ENCODE results near the gene TRAPPC2.

Gene TRAPPC2

GRCh38 chrX:13759152-13759718, 24.8 kb upstream of the TRAPPC2 start:
- no peak overlapping the region for H3K4me3 Mint-ChIP-seq

GRCh38 chrX:13756381-13756780, 22.0 kb upstream of the TRAPPC2 start:
- Mint-ChIP-seq H3K27me3 (no peaks in the 10 kb centered on the region), H3K4me3 (no peak overlapping the region), H3K36me3 (ENCODE audit: low read depth) (peaks cover 14% of the 10 kb centered on the region), H3K27ac (no peak overlapping the region), H3K9me3 (no peaks in the 10 kb centered on the region), H3K4me1 (ENCODE audit: low read depth) (peaks cover 37% of the 10 kb centered on the region)
- intact Hi-C loops (cut with micrococcal nuclease) = loop anchor here (10.0 kb wide), 1 partner anchor 278 kb away; no protein-coding TSS in a partner anchor

More at GRCh38 chrX:13759152-13759718, 24.8 kb upstream of the TRAPPC2 start:
- intact Hi-C loops (cut with micrococcal nuclease) = loop anchor here (10.0 kb wide), 1 partner anchor 276 kb away; no protein-coding TSS in a partner anchor
- peaks cover 29% of the 10 kb centered on the region for H3K4me1 Mint-ChIP-seq (ENCODE audit: low read depth)
- H3K9me3 Mint-ChIP-seq = no peaks in the 10 kb centered on the region
- no peaks in the 10 kb centered on the region for H3K27me3 Mint-ChIP-seq
- peaks cover 14% of the 10 kb centered on the region for H3K36me3 Mint-ChIP-seq (ENCODE audit: low read depth)
- H3K27ac Mint-ChIP-seq = no peak overlapping the region

- peaks cover 32% of the 10 kb centered on the region for H3K4me1 Mint-ChIP-seq (ENCODE audit: low read depth)
- H3K36me3 Mint-ChIP-seq (ENCODE audit: low read depth) = peaks cover 14% of the 10 kb centered on the region
- intact Hi-C loops (cut with micrococcal nuclease) = loop anchor here (10.0 kb wide), 1 partner anchor 280 kb away; no protein-coding TSS in a partner anchor
- no peaks in the 10 kb centered on the region for H3K9me3 Mint-ChIP-seq
- H3K27me3 Mint-ChIP-seq = no peaks in the 10 kb centered on the region
- H3K4me3 Mint-ChIP-seq = no peak overlapping the region
- H3K27ac Mint-ChIP-seq = no peak overlapping the region
Measured at GRCh38 chrX:13755254-13755653, 20.8 kb upstream of the TRAPPC2 start.

GRCh38 chrX:13754765-13755164, 20.3 kb upstream of the TRAPPC2 start:
- no peaks in the 10 kb centered on the region for H3K9me3 Mint-ChIP-seq
- no peak overlapping the region for H3K4me3 Mint-ChIP-seq
- no peaks in the 10 kb centered on the region for H3K27me3 Mint-ChIP-seq
- peaks cover 14% of the 10 kb centered on the region for H3K36me3 Mint-ChIP-seq (ENCODE audit: low read depth)
- intact Hi-C loops (cut with micrococcal nuclease) = loop anchor here (10.0 kb wide), 1 partner anchor 280 kb away; no protein-coding TSS in a partner anchor
- no peak overlapping the region for H3K27ac Mint-ChIP-seq
- peaks cover 28% of the 10 kb centered on the region for H3K4me1 Mint-ChIP-seq (ENCODE audit: low read depth)

- H3K36me3 Mint-ChIP-seq (ENCODE audit: low read depth) = peaks cover 8% of the 10 kb centered on the region
- H3K4me1 Mint-ChIP-seq (ENCODE audit: low read depth) = peaks cover 23% of the 10 kb centered on the region
- H3K27me3 Mint-ChIP-seq = no peaks in the 10 kb centered on the region
- no peaks in the 10 kb centered on the region for H3K9me3 Mint-ChIP-seq
- peak overlapping the region; percentile 46 for H3K27ac Mint-ChIP-seq
- no peak overlapping the region for H3K4me3 Mint-ChIP-seq
- intact Hi-C loops (cut with micrococcal nuclease) = loop anchor here (10.0 kb wide), 1 partner anchor 282 kb away; no protein-coding TSS in a partner anchor
Measured at GRCh38 chrX:13752646-13753045, 18.2 kb upstream of the TRAPPC2 start.

GRCh38 chrX:13752141-13752540, 17.7 kb upstream of the TRAPPC2 start:
- no peak overlapping the region for H3K27ac Mint-ChIP-seq
- peaks cover 28% of the 10 kb centered on the region for H3K4me1 Mint-ChIP-seq (ENCODE audit: low read depth)
- H3K27me3 Mint-ChIP-seq = no peaks in the 10 kb centered on the region
- H3K4me3 Mint-ChIP-seq = no peak overlapping the region
- intact Hi-C loops (cut with micrococcal nuclease) = loop anchor here (10.0 kb wide), 1 partner anchor 283 kb away; no protein-coding TSS in a partner anchor
- H3K9me3 Mint-ChIP-seq = no peaks in the 10 kb centered on the region
- peaks cover 10% of the 10 kb centered on the region for H3K36me3 Mint-ChIP-seq (ENCODE audit: low read depth)

GRCh38 chrX:13750812-13751211, 16.4 kb upstream of the TRAPPC2 start:
- H3K27me3 Mint-ChIP-seq = no peaks in the 10 kb centered on the region
- H3K36me3 Mint-ChIP-seq (ENCODE audit: low read depth) = peaks cover 17% of the 10 kb centered on the region
- intact Hi-C loops (cut with micrococcal nuclease) = loop anchor here (10.0 kb wide), 1 partner anchor 284 kb away; no protein-coding TSS in a partner anchor
- H3K4me3 Mint-ChIP-seq = no peak overlapping the region
- H3K27ac Mint-ChIP-seq = no peak overlapping the region
- no peaks in the 10 kb centered on the region for H3K9me3 Mint-ChIP-seq
- peaks cover 31% of the 10 kb centered on the region for H3K4me1 Mint-ChIP-seq (ENCODE audit: low read depth)

GRCh38 chrX:13750204-13750603, 15.8 kb upstream of the TRAPPC2 start:
- peaks cover 25% of the 10 kb centered on the region for H3K4me1 Mint-ChIP-seq (ENCODE audit: low read depth)
- H3K27me3 Mint-ChIP-seq = no peaks in the 10 kb centered on the region
- peaks cover 18% of the 10 kb centered on the region for H3K36me3 Mint-ChIP-seq (ENCODE audit: low read depth)
- H3K9me3 Mint-ChIP-seq = no peaks in the 10 kb centered on the region
- H3K4me3 Mint-ChIP-seq = no peak overlapping the region
- no peak overlapping the region for H3K27ac Mint-ChIP-seq
- intact Hi-C loops (cut with micrococcal nuclease) = loop anchor here (10.0 kb wide), 1 partner anchor 285 kb away; no protein-coding TSS in a partner anchor

- Mint-ChIP-seq H3K4me3 (no peak overlapping the region), H3K36me3 (ENCODE audit: low read depth) (peaks cover 24% of the 10 kb centered on the region), H3K27me3 (no peaks in the 10 kb centered on the region), H3K9me3 (no peaks in the 10 kb centered on the region), H3K27ac (no peak overlapping the region), H3K4me1 (ENCODE audit: low read depth) (peaks cover 22% of the 10 kb centered on the region)
- intact Hi-C loops (cut with micrococcal nuclease) = loop anchor here (5.0 kb wide), 2 partner anchors 91 to 241 kb away; no protein-coding TSS in a partner anchor
Measured at GRCh38 chrX:13748486-13748885, 14.1 kb upstream of the TRAPPC2 start.

GRCh38 chrX:13747836-13748235, 13.4 kb upstream of the TRAPPC2 start:
- H3K9me3 Mint-ChIP-seq = no peaks in the 10 kb centered on the region
- H3K4me3 Mint-ChIP-seq = no peak overlapping the region

GRCh38 chrX:13742397-13743176, 8.2 kb upstream of the TRAPPC2 start:
- Mint-ChIP-seq H3K9me3 (no peaks in the 10 kb centered on the region), H3K4me3 (peak overlapping the region; percentile 13), H3K27ac (peak overlapping the region; percentile 69), H3K27me3 (no peaks in the 10 kb centered on the region), H3K36me3 (ENCODE audit: low read depth) (peaks cover 28% of the 10 kb centered on the region), H3K4me1 (ENCODE audit: low read depth) (peaks cover 17% of the 10 kb centered on the region)
- intact Hi-C loops (cut with micrococcal nuclease) = no loop called here

More at GRCh38 chrX:13747836-13748235, 13.4 kb upstream of the TRAPPC2 start:
- intact Hi-C loops (cut with micrococcal nuclease) = loop anchor here (5.0 kb wide), 2 partner anchors 91 to 241 kb away; no protein-coding TSS in a partner anchor
- no peaks in the 10 kb centered on the region for H3K27me3 Mint-ChIP-seq
- H3K36me3 Mint-ChIP-seq (ENCODE audit: low read depth) = peaks cover 24% of the 10 kb centered on the region
- peak overlapping the region; percentile 42 for H3K27ac Mint-ChIP-seq
- H3K4me1 Mint-ChIP-seq (ENCODE audit: low read depth) = peaks cover 18% of the 10 kb centered on the region

- no peaks in the 10 kb centered on the region for H3K9me3 Mint-ChIP-seq
- H3K27me3 Mint-ChIP-seq = no peaks in the 10 kb centered on the region
- no peak overlapping the region for H3K27ac Mint-ChIP-seq
- intact Hi-C loops (cut with micrococcal nuclease) = no loop called here
- peaks cover 19% of the 10 kb centered on the region for H3K36me3 Mint-ChIP-seq (ENCODE audit: low read depth)
- peaks cover 10% of the 10 kb centered on the region for H3K4me1 Mint-ChIP-seq (ENCODE audit: low read depth)
- H3K4me3 Mint-ChIP-seq = no peak overlapping the region
Measured at GRCh38 chrX:13741695-13742094, 7.3 kb upstream of the TRAPPC2 start.

GRCh38 chrX:13733506-13733905, 914 bp downstream of the TRAPPC2 start:
- H3K4me1 Mint-ChIP-seq (ENCODE audit: low read depth) = peaks cover 28% of the 10 kb centered on the region
- H3K4me3 Mint-ChIP-seq = peak overlapping the region; percentile 95
- intact Hi-C loops (cut with micrococcal nuclease) = loop anchor here (5.0 kb wide), 1 partner anchor 36 kb away; no protein-coding TSS in a partner anchor
- no peaks in the 10 kb centered on the region for H3K9me3 Mint-ChIP-seq
- peak overlapping the region; percentile 89 for H3K27ac Mint-ChIP-seq
- no peaks in the 10 kb centered on the region for H3K27me3 Mint-ChIP-seq
- H3K36me3 Mint-ChIP-seq (ENCODE audit: low read depth) = peaks cover 13% of the 10 kb centered on the region

All from dendritic cell treated with granulocyte-macrophage colony-stimulating factor and Interleukin-4, amounts not matched to agents 40 ng/mL and 50 ng/mL, for 4 days (primary cell).